ENCODE measurements around the gene RPRD1B. TPM values are rescaled to one million over a fixed set of nuclear protein-coding genes. Genes with fewer than 3 reads are reported as not detected.

RPRD1B gene, protein sequence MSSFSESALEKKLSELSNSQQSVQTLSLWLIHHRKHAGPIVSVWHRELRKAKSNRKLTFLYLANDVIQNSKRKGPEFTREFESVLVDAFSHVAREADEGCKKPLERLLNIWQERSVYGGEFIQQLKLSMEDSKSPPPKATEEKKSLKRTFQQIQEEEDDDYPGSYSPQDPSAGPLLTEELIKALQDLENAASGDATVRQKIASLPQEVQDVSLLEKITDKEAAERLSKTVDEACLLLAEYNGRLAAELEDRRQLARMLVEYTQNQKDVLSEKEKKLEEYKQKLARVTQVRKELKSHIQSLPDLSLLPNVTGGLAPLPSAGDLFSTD
- total RNA-seq (10 to 100 TPM; 41.9 to 50.5 TPM), polyA plus RNA-seq (ENCODE audit: insufficient read depth, low read depth, low replicate concordance) (30.4 TPM)
- long read RNA-seq, donor 1, partial matches to known transcripts: 0 of 4 reads
- long read RNA-seq, donor 1, other reads (novel, unspliced or antisense): 0 of 4 reads
- long read RNA-seq, donor 2, partial matches to known transcripts: 0 of 4 reads
- long read RNA-seq, donor 2, other reads (novel, unspliced or antisense): 0 of 4 reads

GRCh38 chr20:38033330-38034107, at the start of gene RPRD1B, which contains the start of gene TTI1:
Gene RPRD1B, plus strand, starts transcription at chr20:38033746. Its CDS starts 202 bp downstream, at chr20:38033948.
Gene TTI1, minus strand, starts transcription at chr20:38033456. Its CDS starts 19,640 bp downstream, at chr20:38013816.
- no peaks in the 10 kb centered on the region for H3K27me3 ChIP-seq
- H3K27ac ChIP-seq: peak within 1 kb of the TSS; percentile 95 to 98
- no peaks in the 10 kb centered on the region for H3K9me3 ChIP-seq
- peaks cover 21% of the 10 kb centered on the region for H3K4me1 ChIP-seq
- H3K4me3 ChIP-seq: peak within 1 kb of the TSS; percentile 94 to 98
- TF ChIP-seq CTCF (IDR thresholded peaks at IDR 0.05) (peak in 1 of 3 experiments; percentile 4), POLR2A (IDR thresholded peaks at IDR 0.05) (no peak)
- H3K36me3 ChIP-seq (ENCODE audit: low read depth, missing control alignments): no peaks in the 10 kb centered on the region
- DNase-seq: peak; percentile 93
- intact Hi-C loops (cut with DNase I; ENCODE audit: low total_unique reads): no loop called here
- 0% methylated on average over 22 to 69 of the region's 69 CpGs for WGBS, 2 donors

DNA sequence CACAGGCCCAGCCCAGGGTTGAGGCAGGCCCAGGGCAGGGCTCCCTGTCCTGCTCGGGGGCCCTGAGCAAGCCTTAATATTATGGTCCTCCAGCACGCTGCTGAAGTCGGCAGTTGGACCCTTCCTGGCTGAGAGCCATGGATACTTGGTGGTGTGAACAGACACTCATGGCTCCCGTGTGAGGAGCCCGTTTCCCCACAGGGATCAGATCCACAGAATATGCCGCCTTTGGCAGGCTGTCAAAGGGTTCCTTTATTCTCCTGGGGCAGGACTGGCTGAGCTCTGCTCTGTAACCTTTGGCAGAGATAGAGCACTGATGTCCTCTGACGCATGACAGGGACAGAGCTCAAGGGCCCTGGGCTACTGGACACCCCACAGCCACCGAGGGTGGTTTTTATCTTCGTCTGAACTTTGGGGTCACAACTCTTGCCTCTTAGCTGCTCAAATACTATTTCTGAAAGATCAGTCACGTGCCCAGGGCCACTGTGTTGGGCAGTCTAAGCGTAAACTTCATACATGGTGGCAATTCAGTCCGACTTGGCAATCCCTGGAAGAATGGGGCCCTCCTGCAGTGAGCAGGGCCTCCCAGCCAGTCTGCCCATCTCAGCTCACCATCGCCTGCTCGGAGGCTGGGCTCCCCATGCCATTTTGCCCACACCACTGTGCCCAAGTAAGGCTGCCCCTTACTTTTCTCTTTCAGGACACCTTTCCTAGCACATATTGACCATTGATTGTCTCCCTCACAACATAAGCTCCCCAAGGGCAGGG, 49.3 kb upstream of the RPRD1B start:
- no peaks in the 10 kb centered on the region for H3K27me3 ChIP-seq
- peaks cover 15% of the 10 kb centered on the region for H3K4me1 ChIP-seq
- H3K27ac ChIP-seq: no peak overlapping the region
- H3K4me3 ChIP-seq: no peak overlapping the region
- 77 to 86% methylated on average over 9 to 14 of the region's 14 CpGs for WGBS, 2 donors
- no peaks in the 10 kb centered on the region for H3K9me3 ChIP-seq
- intact Hi-C loops (cut with DNase I; ENCODE audit: low total_unique reads): loop anchor here (10.0 kb wide), 1 partner anchor 79 kb away; the partner anchor contains the start of gene VSTM2L
- DNase-seq: peak; percentile 67
- H3K36me3 ChIP-seq (ENCODE audit: low read depth, missing control alignments): no peaks in the 10 kb centered on the region
- TF ChIP-seq POLR2A (IDR thresholded peaks at IDR 0.05): no peak
- TF ChIP-seq CTCF (IDR thresholded peaks at IDR 0.05): no peak

DNA sequence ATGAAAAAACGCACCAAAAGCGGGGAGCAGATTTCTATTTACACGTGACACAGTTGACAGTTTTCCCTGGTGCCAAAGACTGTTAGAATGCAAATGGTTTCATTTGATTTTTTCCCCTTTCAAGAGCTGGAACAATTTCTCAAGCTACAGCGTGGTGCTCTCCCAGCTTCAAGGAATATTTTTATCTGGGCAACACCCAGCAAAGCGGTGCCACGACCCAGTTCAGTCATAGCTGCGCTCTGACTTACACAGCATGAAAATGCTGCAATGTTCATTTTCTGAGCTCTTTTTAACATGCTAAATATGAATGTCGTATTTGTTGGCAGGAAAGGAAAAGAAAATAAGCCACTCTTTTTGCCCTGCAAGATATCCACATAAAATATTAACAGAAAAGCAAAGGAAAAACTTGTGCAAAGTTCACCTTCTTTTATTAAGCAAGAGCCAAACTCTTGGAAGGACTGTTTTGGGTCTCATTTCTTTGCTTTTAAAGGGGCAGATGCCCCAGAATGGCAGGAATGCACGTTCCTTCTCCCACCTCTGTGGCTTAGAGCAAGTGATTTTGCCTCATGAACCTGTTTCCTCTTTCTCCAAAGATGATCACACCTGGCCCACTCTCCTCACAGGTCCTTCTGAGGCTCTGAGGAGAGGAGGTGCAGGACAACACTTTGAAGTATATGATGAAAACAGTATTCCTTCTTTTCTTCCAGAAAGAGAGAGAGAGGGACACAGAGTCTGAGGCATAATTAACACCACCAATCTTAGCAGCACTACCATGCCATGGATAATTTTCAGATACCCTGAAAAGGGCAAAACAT, 47.3 kb upstream of the RPRD1B start:
- 68 to 79% methylated on average over 9 of the region's 9 CpGs for WGBS, 2 donors
- no peaks in the 10 kb centered on the region for H3K27me3 ChIP-seq
- TF ChIP-seq CTCF (IDR thresholded peaks at IDR 0.05) (no peak), POLR2A (IDR thresholded peaks at IDR 0.05) (no peak)
- H3K9me3 ChIP-seq: no peaks in the 10 kb centered on the region
- intact Hi-C loops (cut with DNase I; ENCODE audit: low total_unique reads): loop anchor here (10.0 kb wide), 1 partner anchor 81 kb away; the partner anchor contains the start of gene VSTM2L
- H3K4me1 ChIP-seq: peaks cover 33% of the 10 kb centered on the region
- no peaks in the 10 kb centered on the region for H3K36me3 ChIP-seq (ENCODE audit: low read depth, missing control alignments)
- no peak overlapping the region for H3K27ac ChIP-seq
- DNase-seq: no peak
- no peak overlapping the region for H3K4me3 ChIP-seq
